ENCODE data around the gene DBNL.
"Not testable (repeated sequence)": the region's sequence is repeated elsewhere in the genome, so short reads cannot be mapped to it uniquely, and the experiment has no call there.

DBNL gene

DNA sequence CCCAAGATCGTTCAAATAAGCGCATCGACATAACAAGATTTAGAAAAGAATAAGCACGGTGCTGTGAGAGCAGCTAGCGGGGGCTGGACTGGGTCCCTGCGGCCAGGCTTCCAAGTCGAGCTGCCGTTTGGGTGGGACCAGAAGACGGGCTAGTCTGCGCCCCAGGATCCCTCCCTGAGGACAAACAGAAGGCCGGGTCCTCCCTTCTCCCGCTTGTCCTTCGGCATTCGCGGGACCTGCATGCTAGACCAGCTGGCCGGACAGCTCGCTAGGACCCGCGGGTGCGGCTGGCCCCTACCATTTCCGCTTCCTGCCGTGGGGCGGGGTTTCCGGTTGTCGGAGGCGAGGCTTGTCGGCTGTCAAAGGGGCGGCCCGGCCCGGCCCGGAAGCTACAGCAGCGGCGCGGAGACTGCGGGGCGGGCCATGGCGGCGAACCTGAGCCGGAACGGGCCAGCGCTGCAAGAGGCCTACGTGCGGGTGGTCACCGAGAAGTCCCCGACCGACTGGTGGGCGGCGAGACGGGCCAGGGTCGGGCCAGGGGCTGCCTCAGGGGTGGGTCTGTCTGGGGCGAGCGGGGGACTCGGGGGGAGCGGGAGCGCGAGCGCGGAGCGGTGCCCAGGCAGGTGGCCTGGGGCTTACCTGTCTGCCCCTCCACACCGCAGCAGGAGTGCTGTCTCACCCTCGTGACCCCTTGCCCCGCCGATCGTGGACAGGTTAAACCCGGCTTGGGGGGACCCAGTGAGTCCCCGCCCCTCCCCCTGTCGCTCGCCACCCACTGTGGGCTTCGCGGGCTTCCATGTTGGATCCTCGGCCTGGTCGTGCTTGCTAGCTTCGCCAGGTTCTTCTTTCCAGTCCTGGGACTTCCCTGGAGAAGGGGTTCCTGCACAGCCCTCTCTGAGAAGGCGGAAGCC is at the start of gene DBNL:
TSS of gene DBNL (plus strand) at position 388 of the 911 bp plus-strand sequence. CDS start at position 424, 36 bp downstream.
- DNase-seq (ENCODE audit: low spot score), result peak; percentile 95

DNA sequence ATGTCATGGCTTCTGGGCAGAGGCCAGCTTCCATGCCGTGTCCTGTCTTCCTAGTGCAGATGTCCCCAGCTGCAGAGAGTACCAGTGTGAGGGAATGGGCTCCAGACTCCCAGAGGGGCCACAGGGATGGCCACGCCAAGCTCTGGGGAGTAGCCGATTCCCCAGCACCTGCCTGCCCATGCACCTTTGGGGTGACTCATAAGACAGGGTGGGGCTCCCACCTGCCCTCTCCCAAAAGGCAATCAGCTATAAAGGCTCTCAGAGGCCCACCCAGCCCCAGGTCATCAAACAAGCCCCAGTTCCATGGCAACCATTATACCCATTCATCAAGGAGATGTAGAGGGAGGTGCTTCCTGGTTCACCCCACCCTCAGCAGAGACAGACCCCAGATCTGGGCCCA is 47.0 kb upstream of the DBNL start, which contains the start of gene SPDYE1:
TSS of gene SPDYE1 (plus strand) at position 366 of the 400 bp plus-strand sequence. CDS start 2,053 bp downstream, outside the sequence.
- not testable (repeated sequence) for DNase-seq (ENCODE audit: low spot score)

DNA sequence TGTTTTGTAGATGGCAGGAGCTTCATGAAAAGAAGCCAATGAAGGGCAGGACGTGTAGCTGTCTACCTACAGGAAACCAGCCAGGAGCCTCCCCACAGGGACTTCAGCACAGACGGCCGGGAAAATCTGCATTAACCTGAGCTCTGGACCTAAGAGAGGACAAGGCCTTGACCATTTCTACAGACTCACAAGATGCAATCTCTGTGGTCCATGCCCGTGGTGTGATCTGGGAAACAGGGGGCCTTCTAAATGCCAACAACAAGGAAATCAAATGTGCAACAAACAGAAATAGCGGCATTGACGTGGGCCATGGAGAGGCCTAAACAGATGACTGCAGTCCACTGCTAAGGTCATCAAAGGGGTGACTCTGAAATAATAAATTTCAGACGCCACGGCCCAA is 32.4 kb upstream of the DBNL start:
- not testable (repeated sequence) for DNase-seq (ENCODE audit: low spot score)

DNA sequence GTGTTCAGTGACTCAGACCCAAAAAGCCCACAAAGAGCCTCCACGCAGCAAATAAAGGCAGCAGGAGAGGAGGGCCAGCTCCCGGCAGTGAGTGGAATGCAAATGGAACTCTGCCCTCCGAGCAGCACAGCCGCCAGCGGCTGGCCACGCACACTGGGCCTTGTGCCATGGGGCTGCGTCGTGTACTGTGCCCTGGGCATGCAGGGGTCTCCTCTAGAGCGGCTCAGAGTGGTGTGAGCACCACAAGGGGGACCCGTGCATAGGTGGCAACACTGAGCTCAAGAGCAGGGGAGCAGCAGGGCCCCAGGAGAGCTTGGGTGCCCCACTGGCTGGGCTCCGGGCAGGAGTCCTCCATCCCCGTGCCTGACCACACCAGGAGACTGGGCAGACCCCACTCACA is 29.4 kb upstream of the DBNL start:
- not testable (repeated sequence) for DNase-seq (ENCODE audit: low spot score)

DNA sequence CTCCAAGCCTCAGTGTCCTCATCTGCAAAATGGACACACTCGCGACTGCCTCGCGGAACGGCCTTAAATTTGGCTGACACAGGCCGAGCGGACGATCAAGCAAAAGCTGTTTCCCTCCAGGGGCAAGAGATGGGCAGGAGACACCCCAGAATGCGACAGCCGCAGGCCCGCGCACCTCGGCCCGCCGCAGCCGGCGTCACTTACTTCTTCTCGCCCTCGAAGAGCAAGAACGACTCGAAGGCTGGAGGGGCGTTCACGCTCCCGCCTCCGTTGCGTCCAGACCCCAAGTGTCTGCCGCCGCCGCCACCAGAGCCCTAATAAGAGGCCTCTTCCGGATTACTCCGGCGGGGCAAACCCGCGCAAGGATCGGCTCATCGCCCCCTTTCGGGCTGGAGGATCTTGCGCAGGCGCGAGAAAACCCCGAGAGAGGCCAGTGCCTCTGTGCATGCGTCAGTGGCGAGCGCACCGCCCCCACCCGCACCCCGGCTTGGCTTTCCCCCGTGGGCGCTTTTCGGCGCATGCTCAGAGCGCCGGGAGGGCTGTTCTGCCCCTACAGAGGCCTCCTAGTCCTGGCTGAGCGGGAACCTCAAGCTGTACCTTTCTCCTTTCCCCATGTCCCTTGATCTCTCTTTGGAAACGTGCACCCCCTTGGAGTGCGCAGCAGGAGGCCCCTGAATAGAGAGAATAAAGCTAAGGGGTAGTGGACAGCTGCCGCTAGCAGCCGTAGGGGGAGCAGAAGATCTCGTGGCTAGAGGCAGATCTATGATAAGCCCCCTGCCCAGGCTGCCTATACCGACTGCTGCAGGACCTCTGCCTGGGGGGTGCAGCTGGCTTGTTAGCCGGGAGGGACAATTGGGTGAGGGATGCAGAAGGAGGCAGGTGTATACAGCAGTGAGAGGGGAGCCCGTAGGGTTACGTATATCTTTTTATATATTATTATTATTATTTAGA is 25.4 kb upstream of the DBNL start:
- DNase-seq (ENCODE audit: low spot score), result peak; percentile 98

DNA sequence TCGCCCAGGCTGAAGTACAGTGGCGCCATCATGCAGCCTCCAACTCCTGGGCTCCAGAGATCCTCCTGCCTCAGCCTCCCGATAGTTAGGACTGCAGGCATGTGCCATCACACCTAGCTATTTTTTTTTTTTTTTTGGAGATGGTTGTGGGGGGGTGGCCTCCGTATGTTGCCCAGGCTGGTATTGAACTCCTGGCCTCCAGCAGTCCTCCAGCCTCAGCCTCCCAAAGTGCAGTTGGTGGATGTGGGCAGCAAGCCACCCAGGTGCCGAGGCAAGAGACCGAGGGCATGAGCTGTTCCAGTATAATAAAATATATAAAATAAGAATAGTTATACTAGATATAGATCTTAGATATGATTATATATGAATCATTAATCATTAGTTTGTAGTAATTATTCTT is 24.7 kb upstream of the DBNL start:
- not testable (repeated sequence) for DNase-seq (ENCODE audit: low spot score)

DNA sequence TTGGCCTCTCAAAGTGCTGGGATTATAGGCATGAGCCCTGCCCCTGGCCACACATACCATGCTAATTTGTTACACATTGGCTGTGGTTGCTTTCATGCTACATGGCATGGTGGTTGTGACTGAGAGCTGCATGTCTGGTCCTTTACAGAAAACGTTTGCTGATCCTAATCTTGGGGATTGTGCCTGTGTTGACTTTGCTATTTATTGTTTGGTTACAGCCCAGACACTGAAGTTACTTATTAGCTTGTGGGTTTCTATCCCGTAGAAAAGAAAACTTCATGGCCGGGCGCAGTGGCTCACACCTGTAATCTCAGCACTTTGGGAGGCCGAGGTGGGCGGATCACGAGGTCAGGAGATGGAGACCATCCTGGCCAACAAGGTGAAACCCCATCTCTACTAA is 22.4 kb upstream of the DBNL start:
- not testable (repeated sequence) for DNase-seq (ENCODE audit: low spot score)

DNA sequence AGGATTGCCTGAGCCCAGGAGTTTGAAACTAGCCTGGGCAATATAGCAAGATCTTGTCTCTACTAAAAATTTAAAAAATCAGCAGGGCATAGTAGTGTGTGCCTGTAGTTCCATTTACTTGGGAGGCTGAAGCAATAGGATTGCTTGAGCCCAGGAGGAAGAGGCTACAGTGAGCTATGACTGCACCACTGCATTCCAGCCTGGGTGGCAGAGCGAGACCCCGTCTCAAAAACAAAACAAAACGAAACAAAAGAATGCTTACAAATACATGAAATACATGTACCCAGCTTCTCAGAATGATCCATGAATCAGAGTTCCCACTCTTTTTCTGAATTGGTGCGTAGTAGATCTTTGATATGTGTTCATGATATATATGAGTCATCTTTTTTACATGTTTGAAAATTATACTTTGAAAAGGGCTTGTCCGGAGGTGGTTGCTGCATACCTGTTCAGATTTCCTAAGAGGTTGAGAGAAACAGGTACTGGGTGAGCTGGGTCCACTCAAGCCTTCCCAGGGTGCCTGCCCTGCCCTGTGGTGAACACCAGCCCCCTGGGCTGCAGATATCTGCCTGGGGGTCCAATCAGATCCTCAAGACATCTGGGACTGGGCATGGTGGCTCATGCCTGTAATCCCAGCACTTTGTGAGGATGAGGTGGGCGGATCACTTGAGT is 21.6 kb upstream of the DBNL start:
- not testable (repeated sequence) for DNase-seq (ENCODE audit: low spot score)

DNA sequence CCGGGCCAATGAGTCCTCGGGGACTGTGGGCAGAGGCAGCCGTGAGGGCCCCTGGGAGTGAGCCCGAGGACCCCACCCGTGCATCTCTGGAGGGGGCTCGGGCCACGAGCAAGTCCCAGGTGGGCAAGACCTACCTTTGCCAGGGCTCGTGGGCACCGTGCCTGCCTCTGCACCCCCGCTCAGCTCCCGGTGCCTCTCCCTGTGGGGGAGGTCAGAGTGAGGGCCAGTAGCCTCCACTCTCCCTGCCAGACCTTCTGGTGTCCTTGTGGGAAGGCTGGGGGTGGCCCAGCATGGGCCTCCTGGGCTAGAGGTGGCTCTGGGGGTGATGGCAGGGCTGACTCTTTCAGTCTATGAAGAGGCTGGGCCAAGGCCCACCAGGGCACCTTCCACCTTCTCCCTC is 15.1 kb upstream of the DBNL start:
- DNase-seq (ENCODE audit: low spot score), result not testable (repeated sequence)

DNA sequence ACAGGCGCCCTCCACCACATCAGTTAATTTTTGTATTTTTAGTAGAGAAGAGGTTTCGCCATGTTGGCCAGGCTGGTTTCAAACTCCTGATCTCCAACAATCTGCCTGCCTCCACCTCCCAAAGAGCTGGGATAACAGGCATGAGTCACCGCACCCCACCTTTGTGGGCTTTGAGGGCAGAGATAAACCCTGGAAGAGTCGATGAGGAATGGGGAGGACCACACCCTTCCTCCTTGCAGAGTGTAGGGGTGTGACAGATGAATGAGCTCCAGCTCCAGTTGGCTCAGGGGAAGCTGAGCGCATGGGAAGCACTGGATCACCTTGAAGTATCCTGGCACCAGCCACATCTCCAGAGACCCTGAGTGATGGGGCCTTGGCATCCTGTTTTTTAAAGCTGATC is 14.5 kb upstream of the DBNL start:
- not testable (repeated sequence) for DNase-seq (ENCODE audit: low spot score)

DNA sequence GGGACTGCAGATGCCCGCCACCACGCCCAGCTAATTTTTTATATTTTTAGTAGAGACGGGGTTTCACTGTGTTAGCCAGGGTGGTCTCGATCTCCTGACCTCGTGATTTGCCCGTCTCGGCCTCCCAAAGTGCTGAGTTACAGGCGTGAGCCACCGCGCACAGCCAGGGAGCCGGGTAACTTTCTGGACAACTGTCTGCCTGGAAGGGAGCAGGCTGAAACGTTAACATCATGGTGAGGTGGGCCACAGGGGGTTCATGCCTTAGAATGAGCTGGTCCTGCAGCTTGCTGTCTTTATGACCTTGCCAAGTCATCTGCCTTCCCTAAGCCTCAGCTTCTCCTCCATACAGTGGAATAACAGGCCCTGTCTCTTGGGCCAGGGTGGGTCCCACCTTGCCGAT is 13.2 kb upstream of the DBNL start:
- not testable (repeated sequence) for DNase-seq (ENCODE audit: low spot score)

DNA sequence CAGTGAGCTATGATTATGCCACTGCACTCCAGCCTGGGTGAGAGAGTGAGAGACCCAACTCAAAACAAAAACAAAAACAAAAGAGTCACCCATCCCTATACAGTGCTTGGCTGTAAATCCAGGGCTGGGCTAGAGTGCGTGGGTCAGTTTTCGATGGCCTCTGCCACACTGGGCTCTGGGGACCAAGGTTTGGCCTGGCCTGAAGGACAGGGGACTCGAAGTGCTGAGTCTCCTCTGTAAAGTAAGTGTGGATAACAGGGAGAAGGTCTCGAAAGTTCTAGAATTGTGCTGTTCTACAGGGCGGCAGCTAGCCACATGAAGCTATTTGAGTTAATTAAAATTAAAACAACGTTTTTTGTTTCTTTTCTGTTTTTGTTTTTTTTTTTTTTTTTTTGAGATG is 12.5 kb upstream of the DBNL start:
- not testable (repeated sequence) for DNase-seq (ENCODE audit: low spot score)

DNA sequence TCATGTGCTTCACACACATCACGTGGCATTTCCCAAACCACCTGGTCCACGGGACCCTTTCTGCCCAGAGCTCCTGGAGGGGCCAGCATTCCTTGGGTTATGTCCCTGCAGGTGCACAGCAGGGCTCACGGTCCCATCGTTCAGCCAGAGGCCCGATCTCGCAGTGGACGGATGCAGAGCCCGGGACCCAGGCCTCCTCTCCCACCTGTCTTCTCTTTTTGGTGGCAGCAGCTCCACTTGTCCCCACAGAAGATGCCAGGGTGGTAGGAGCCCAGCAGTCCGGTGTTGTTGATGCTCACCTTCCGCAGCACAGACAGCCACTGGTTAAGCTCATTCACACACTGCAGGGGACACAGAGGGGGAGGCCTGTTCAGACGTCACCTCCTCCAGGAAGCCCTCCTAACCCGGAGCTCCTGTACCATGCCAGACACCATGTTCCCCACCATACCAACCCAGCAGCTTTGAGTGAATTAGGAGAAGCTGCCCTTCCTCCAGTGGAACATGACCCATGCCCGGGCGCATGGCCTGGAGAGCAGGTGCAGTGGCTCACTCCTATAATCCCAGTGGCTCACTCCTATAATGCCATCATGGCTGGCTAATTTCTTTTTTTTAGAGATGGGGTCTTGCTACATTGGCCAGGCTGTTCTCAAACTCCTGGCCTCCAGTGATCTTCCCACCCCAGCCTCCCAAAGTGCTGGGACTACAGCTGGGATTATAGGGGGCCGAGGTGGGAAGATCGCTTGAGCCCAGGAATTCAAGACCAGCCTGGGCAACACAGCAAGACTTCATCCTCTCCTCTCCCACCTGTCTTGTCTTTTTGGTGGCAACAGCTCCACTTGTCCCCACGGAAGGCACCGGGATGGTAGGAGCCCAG is 10.3 kb upstream of the DBNL start:
- peak; percentile 23 for DNase-seq (ENCODE audit: low spot score)

DNA sequence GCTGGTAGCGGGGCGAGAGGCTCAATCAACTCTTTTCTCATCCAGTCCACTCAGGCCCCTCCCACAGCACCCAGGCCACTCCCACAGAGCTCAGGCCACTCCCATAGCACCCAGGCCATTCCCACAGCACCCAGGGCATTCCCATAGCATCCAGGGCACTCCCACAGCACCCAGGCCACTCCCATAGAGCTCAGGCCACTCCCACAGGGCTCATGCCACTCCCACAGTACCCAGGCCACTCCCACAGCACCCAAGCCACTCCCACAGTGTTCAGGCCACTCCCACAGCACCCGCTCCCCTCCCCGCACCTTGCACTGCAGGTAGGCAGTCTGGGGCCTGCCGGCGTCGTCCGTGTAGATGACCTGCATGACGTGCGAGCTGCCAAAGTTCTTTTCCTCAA is 8.1 kb upstream of the DBNL start:
- DNase-seq (ENCODE audit: low spot score), result not testable (repeated sequence)

DNA sequence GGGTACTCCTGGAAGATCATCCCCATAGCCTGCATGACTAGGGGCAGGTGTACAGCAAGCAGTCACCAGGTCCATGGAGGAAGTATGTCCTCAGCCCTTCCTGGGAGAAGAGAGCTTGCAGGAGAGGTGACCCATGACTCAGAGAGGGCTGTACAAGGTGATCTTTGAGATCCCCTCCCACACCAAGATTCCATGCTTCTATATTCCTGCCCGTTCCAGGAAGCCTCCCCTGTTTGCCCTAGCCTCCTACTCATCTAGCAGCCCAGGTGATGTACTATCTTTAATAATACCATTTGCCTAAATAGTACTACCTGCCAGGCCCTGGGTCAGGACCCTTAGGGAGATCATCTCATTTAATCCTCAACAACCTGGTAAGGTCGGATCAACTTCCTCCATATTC is 6.6 kb upstream of the DBNL start:
- DNase-seq (ENCODE audit: low spot score), result not testable (repeated sequence)

DNA sequence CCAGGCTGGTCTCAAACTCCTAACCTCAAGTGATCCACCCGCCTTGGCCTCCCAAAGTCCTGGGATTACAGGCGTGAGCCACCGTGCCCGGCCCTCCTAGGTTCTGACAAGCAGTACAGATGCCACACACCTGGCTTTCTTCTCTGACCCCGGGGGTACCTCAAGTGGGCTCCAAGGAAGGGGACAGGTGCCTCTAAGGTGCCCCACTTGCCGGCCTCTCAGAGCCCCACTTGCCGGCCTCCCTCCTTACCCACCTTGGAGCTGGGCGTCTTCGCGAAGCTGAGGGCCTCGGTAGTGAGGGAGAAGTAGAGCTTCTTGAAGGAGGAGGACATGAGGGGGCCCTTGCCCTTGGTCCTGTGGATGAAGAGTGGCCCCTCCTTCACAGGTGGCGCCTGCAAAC is 5.9 kb upstream of the DBNL start:
- not testable (repeated sequence) for DNase-seq (ENCODE audit: low spot score)

DNA sequence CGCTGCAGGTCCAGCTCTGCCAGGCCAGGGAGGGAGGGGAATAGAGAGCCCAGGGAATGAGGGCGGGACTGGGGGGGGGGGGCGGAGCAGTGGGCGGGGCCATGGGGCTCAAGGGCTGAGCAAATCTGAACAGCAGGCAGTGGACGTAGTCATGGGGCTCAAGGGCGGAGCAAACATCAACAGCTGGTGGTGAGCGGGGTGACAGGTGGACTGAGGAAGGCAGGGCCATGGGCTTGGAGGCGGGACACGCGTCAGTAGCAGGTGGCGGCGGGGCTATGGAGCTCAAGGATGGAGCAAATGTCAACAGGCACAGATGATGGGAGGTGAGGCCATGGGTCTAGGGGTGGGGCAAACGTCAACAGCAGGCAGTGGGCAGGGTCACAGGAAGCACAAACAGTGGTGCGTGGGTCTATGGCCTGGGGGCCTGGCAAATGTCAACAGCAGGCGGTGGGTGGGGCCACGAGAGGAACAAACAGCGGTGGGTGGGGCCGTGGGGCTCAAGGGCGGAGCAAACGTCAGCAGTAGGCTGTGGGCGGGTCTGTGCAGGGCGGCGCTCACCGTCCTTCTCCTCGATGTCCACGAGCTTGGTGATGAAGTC is 5.4 kb upstream of the DBNL start:
- DNase-seq (ENCODE audit: low spot score), result peak; percentile 84

DNA sequence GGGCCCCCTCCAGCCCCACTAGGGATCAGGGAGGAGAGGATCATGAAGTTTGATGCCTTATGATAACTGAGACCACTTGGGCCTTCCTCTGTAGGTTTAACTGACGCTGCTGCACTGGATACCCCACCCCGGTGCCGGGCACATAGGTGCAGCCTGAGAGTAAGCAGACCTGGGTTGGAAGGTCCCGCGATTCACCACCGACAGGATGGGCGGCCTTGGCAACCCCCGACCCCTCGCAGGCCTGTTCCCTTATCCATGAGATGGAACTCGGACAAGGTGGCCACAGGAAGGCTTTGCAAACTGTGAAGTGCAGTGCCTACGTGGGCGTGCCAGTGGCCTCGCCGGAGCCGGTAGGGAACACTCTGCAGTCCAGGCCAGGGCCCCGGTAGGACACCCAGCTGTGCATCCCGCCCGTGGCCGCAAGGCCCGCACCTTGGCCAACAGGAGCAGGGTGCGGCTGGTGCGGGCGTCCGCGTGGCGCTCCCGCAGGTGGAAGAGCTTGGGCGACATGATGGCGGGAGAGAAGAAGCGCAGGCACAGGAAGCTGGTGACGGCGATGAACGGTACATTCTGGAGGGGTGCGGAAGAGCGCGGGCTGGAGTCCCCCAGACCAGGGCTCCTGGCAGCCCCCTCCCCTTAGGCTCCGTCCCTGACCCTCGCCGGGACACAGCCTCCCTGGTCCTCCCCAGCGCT is 4.6 kb upstream of the DBNL start:
- DNase-seq (ENCODE audit: low spot score), result not testable (repeated sequence)

DNA sequence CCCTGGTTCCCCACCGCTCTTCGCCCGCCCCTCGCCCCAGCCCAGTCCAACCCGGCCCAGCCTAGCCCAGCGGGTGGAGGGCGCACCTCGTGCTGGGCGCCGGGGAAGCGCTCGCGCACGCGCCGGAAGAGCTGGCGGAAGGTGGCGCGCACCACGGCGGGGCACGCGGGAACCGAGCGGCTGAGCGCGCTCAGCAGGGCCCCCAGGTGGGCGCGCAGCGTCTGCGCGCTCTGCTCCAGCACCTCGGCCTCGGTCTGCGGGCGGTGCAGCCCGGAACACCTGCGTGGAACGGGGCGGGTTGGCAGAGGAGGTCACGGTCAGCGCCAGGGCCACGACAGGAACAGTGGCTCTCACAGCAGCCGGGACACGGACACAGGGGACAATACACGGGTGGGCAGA is 4.0 kb upstream of the DBNL start:
- DNase-seq (ENCODE audit: low spot score), result not testable (repeated sequence)

DNA sequence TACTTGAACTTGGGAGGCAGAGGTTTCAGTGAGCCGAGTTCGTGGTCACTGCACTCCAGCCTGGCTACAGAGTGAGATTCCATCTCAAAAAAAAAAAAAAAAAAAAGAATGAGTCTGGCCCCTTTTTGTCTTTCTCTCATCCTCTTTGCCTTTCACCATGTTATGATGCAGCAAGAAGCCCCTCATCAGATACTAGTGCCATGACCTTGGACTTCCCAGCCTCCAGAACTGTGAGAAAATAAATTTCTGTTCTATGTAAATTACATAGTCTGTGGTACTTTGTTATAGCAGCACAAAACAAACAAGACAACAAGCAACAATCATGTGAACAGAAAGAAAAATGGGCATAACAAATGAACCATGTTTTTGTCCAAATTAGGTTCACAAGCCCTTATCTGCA is 2.3 kb upstream of the DBNL start:
- DNase-seq (ENCODE audit: low spot score), result no peak

Measured in ecto neural progenitor cell (in vitro differentiated cells).